Epithelial cell of proximal tubule (primary cell): Measurements from ENCODE around the gene LIPG. TPM values are rescaled to one million over a fixed set of nuclear protein-coding genes. Genes with fewer than 3 reads are reported as not detected.

Source experiments
- DNase-seq: peaks from one replicate; pipeline ENCODE4 v3.0.0-alpha.2; 2011; ENCODE audit warnings: low read depth
- H3K4me3 ChIP-seq: 2 replicates; pipeline ENCODE4 v1.5.1; 2011; ENCODE audit warnings: low read depth, mild to moderate bottlenecking, low read length
- CTCF ChIP-seq: conservative IDR thresholded peaks from 2 replicates; pipeline ENCODE4 v1.5.1; 2012; ENCODE audit warnings: low read depth, mild to moderate bottlenecking, low read length
- total RNA-seq: library from RNA; depleted of rRNA; stranded (reverse); fragments of >200 nt; gene quantifications from 2 replicates; pipeline ENCODE4 v1.2.3, GENCODE V29; 2015

The LIPG gene
- total RNA-seq, 1 donor from 2014 or later: 117 TPM

- no peak for TF ChIP-seq CTCF
- no peak overlapping the region for H3K4me3 ChIP-seq
- no peak for DNase-seq
These were observed 76.4 kb downstream of the LIPG start for GRCh38 chr18:49638209-49638785.

- DNase-seq: no peak
- TF ChIP-seq CTCF: no peak
- no peak overlapping the region for H3K4me3 ChIP-seq
These were observed 77.2 kb downstream of the LIPG start for GRCh38 chr18:49638891-49639557.

GRCh38 chr18:49639643-49640391 is 78.0 kb downstream of the LIPG start:
- DNase-seq: no peak
- no peak for TF ChIP-seq CTCF
- H3K4me3 ChIP-seq: no peak overlapping the region

GRCh38 chr18:49640741-49641140 is 78.9 kb downstream of the LIPG start:
- no peak for DNase-seq
- H3K4me3 ChIP-seq: no peak overlapping the region
- TF ChIP-seq CTCF: no peak

GRCh38 chr18:49645196-49645595 is 83.3 kb downstream of the LIPG start:
- H3K4me3 ChIP-seq: no peak overlapping the region
- TF ChIP-seq CTCF: no peak
- no peak for DNase-seq

- TF ChIP-seq CTCF: no peak
- DNase-seq: no peak
- no peak overlapping the region for H3K4me3 ChIP-seq
These were observed 84.0 kb downstream of the LIPG start for GRCh38 chr18:49645841-49646351.

GRCh38 chr18:49646873-49647272 is 85.0 kb downstream of the LIPG start:
- DNase-seq: no peak
- no peak for TF ChIP-seq CTCF
- no peak overlapping the region for H3K4me3 ChIP-seq
